UCSD-AML1 (cell line): ENCODE measurements around the gene EIF3D.

Experiments
- DNase-seq: peaks from one replicate; lab custom pipeline; 2025; ENCODE audit not compliant: unreplicated experiment; lab: John Stamatoyannopoulos, UW

The EIF3D gene

DNA sequence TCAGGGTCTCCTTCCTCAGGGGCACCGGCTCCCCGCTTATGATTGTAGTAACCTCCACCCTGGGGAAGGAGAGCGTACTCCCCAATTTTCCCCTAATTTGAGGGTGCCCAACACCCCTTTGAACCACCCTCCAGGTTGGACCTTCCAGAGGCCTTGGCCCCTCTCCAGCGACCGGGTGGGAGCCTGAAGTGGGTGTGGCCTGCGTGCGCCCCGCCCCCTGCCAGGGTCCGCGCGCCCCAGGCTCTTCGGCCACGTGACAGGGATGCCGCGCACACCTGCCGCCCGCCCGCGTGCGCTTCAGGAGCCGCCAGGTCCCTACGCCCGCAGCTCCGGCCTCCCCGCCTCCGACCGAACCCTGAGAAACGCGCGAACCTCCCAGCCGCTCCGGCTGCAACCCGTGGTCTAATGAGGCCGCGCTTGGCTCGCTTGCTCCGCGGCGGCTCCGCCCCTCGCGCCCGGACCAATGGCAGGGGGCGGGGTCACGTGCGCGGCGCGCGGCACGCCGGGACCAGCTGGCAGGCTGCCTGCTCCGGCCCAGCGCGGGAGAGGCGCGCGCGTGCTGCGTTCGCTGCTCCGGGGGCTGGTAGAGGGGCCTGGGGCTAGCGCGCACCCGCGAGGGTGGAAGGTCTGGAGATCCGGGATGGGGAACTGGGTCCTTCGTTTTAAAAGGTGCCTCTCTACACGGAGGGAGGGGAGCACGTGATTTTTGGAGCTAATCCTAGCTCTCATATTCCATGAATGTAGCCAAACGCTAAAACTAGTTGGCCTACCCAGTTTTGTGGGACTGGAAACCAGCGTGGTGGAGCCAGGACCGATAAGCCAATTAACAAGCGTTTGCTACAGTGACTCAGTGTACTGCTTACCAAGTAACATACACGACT is 22.1 kb downstream of the EIF3D start, which contains the start of gene FOXRED2:
Gene FOXRED2 (minus strand): TSS at position 404 of the 881 bp plus-strand sequence. CDS start 618 bp downstream, outside the sequence.
- DNase-seq, result peak; percentile 88

DNA sequence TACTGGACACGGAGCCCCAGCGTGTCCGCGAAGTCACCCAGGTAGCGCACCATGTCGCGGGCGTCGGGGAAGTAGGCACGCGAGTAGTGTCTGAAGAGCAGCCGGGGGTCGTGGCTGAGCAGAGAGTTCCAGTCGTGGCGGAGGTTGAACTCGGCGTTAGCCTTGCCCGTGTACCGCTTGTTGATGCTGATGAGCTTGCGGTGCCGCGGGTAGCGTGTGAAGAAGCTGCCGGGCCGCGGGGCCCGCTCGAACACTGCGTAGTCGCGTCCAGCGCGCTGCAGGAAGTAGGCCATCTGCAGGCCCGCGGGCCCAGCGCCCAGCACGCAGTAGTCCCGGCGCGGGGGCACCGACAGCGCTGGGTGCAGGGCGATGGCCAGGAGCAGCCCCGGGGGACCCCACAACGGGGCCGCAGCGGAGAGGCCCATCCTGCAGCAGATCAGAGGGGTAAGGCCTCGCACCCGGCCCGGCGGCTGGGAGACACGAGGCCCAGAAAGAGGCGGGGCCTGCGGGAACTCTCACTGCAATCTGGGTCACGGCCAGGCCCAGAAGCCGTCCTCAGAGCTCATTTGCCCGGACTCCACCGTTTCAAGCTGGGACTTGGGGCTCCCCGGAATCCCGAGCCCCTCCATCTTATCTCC is 22.8 kb downstream of the EIF3D start:
- DNase-seq, result no peak

DNA sequence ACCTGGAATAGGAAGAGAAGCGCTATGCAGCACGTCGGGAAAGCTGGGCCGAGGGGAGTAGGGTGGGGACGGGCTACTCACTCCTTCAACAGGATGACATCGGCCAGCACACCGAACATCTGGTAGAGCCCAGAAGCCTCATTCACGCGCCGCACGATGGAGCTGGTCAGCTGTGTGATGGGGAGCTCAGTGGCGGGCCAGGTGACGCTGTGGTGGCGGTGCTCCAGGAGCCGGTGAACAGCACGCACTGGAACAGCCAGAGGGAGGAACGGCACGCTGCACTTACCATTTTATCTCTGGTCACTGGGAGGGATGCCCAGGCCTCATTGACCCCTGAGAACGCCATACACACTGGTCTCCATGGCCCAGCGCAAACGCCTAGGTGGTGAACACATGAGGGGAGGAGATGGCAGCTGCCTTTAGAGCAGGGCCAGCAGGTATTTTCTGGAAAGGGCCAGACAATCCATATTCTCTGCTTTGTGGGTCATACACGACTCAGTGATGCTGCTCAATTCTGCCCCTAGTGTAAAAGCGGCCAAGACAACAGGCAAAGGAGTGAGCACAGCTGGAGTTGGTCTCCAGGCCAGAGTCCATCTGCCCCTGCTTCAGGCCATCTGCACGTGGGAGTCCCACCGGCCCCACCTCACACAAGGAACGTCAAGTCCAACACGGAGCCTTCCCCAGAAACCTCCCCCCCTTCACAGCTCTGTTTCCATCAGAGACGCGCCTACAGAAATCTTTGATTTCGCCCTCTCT is 30.9 kb downstream of the EIF3D start:
- DNase-seq, result no peak

DNA sequence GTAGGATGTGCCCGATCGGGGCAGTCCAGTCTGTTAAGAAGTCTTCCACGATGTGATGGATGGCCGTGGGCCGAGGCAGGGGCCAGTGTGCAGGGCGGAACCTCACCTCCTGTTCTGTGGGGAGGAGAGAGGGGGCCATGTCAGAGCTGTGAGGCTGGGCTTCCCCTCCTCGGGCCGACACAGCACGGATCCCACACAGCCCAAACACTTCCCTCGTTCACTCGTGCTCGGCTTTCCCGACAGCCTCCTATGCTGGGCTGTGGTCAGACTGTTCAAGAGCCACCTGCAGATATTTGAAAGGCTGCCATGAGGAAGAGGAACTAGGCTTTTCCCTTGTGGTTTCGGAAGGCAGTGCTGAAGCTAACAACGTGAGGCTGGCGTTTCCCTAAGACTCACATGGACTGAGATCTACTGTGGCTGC is 35.3 kb downstream of the EIF3D start:
- DNase-seq, result peak; percentile 81

DNA sequence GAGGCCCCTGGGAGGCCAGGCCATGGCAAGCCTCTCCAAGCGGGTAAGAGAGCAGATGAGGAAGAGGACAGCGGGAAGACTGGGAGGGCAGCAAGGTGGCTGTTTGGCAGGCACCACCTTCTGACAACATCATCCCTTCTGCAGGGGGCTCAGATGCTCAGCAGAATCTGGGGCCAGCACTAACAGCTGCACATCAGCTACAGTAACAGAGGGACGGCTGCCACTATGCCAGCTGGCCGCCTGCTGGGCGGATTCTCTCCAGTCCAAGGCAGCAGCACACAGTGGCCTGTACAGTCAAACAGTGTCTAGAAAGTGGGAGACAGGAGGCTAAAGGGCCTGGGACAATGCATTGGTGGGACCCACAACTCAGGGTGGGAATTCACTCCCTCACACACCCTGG is 36.9 kb downstream of the EIF3D start:
- DNase-seq, result no peak

DNA sequence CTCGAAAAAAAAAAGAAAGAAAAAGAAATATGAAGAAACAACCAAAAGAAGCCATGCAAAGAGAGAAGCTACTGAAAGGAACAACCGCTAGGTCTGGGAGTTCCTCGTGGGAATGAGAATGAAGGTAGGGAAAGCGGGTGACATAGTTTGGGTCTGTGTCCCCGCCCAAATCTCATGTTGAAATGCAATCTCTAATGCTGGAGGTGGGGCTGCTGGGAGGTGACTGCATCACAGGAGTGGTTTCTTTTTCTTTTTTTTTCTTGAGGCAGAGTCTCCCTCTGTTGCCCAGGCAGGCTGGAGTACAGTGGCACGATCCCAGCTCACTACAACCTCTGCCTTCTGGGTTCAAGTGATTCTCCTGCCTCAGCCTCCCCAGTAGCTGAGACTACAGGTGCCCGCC is 37.8 kb downstream of the EIF3D start:
- DNase-seq, result no peak

DNA sequence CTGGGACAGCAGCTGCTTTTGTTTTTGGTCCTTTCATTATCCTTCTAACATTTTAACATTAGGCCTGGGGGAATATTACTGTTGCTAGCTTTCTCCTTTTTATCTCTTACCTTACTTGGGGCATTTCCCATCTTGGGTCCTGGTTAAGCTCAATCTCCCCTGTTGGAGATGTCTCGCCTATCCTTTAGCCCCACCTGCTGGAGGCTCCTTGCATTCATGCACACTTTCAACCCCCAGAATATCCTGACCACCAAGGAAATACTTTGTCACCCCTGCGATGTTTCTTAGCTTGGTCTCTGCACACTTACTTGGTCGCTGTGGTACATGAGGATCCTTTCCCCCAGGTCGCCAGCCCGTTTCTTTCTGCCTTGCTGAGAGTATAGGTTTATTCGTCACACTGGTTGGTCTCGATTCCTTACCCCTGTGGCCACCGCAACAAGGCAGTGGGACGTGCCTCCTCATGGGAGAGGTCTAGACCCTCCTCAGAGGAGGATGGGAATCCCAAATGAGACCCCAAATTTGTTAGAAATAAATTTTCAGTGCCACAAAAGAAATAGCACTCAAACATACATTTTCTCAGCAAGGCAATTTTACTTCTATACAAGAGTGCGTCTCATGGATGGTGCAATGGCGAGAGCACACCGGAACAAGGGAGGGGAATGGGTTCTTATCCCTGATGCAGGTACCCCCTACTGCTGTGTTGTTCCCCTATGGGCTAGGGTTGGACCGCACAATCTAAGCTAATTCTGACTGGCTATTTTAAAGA is 42.2 kb downstream of the EIF3D start:
- DNase-seq, result peak; percentile 48

DNA sequence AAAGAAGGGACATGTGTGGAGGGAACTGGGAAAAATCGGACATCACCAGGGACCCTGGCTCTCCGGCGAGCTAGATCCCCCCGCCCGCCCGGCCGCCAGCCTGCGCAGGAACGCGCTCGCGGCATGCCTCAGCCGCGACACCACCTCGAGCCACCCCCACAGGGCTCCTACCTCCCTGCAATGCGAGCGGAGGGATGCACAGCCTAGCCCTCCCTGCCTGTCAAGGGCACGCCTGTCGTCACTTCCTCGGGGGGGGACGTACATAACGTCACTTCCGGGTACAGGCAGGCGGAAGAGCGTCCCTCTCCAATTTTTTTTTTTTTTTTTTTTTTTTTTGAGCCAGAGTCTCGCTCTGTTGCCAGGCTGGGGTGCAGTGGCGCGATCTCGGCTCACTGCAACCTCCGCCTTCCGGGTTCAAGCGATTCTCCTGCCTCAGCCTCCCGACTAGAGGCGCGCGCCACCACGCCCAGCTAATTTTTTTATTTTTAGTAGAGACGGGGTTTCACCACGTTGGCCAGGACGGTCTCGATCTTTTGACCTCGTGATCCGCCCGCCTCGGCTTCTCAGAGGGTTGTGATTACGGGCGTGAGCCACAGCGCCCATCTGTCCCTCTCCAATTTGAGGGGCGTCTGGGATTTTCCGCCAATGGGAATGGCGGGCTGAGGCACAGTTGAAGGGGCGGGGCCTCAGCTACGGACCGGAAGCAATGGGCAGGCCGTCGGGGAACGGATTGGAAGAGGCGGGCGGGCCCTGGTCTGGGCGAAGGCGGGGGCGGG is 47.4 kb downstream of the EIF3D start, which contains the start of gene TXN2:
Gene TXN2 (minus strand): TSS at position 248 of the 776 bp plus-strand sequence. CDS start 803 bp downstream, outside the sequence.
- DNase-seq, result peak; percentile 93

DNA sequence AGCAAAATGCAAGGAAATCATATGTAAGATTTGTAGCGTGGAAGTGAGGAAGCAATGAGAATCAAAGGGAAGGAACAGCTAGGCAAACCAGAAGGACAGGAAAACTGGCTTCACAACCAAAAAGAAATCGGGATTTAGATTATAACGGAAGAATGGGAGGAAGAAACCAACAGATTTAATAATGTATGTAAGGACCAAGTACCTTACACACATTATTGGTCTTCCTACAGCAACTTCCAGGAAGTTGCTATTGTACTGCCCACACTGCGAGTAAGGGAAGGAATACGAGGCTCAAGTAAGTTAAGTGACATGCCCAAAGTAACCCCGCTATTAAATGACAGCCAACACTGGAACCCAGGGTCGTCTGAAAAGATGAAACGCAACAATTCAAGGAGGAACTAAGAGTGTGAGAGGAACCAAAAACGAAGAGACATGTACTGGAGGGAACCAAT is 48.0 kb downstream of the EIF3D start:
- DNase-seq, result no peak

DNA sequence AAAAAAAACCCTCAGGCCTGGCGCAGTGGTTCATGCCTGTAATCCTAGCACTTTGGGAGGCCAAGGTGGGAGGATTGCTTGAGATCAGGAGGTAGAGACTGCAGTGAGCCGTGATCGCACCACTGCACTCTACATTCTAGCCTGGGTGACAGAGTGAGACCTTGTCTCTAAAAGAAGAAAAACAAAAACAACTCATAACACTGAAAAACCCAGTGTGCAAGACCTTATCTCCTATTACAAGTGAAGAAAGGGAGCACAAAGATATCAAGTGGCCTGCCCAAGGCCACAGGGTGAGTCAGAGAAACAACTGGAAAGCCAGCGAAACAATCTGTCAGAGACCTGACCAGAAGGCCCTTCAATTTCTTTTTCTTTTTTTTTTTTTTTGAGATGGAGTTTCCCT is 50.0 kb downstream of the EIF3D start:
- no peak for DNase-seq

DNA sequence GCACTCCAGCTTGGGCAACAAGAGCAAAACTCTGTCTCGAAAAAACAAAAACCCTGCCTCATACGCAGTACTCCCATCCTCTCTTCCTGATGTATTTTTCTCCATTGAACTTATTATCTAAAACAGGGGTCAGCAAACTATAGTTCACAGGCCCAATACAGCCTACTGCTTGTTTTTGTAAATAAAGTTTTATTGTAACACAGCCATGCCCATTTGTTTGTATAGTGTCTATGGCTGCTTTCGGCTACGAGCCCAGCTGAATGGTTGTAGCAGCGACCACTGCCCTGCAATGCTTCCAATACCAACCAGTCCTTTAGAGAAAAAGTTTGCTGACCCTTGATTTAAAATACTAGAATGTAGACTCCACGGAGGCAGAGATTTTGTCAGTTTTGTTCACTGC is 53.6 kb downstream of the EIF3D start:
- no peak for DNase-seq

DNA sequence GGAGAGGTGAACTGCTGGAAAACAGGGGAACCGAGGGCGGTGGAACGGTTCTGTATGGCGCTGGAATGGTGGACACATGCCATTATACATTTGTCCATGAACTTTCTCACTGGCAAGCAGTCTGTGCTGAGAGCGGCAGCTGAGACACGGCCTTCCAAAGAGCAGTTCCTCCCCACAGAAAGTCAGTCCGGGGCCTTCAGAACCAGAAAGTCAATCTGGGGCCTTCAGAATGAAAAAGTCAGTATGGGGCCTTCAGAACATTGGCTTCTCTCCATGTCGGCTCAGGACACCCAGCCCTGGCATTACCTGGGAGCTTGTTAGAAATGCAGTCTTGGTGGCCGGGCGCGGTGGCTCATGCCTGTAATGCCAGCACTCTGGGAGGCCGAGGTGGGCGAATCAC is 56.3 kb downstream of the EIF3D start:
- no peak for DNase-seq

DNA sequence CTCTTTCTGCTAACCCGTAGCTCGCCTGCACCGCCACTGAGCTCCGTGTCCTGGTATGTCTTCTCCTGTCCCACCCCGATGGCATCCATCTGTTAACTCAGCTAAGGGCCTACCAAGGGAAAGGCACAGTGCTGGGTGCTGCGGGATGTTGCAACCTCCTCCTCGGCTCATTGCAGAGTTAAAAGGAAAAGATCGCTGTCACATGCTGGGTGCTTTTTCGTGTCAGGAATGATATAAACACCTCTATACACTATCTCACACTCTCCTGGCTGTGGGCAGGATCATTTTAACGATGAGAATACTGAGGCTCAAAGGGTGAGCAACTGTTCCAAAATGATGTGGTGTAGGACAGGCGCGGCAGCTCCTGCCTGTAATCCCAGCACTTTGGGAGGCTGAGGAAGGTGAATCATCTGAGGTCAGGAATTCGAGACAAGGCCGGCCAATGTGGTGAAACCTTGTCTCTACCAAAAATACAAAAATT is 57.6 kb downstream of the EIF3D start:
- DNase-seq, result no peak

DNA sequence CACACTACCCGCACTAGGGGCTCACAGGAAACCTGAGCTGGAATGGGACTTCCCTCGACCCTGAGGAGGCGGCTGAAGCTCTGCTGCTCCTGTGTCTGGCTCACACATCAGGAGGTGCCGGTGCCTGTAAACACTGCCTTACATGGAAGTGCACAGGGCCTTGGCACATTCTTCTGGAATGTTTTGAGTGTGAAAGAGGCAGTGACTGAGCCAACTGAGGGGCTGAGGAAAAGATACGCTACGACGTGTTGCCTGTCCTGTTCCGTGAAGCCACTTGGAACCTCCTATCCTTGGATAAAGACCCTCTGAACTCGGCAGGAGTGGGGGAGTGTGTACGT is 58.0 kb downstream of the EIF3D start:
- DNase-seq, result peak; percentile 38

DNA sequence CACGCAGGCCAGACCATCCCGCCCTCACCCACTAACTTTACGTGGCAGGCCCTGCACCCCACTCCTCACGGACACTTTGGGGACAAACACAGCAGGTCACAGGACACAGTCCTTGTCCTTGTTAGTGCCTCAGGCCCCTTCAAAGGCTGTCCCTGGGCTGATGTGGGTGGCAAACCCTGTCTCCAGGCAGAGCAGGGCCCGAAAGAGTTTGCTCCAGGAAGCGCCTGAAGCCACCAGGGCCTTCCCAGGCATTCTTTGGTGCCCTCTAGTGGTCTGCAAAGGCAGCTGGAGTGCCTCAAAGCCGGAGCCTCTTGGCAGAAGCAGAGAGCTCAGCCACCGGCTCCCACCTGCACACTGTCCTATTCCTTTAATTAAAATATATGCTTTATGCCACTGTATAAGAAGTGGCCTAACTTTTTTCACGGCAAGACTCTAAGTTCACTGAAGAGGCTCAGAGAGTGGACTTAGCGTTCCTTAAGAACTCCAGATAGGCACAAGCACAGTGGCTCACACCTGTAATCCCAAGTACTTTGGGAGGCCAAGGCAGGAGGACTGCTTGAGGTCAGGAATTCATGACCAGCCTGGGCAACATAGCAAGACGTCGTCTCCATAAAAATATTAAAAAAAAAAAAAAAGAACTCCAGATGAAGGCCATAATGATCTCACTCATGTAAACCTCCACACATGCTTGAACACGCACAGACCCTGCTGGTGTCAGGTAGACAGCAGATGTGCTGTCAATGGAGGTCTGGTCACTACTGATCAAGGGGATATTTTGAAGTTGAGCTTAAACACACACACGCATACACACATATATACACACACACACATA is 58.6 kb downstream of the EIF3D start:
- peak; percentile 81 for DNase-seq

DNA sequence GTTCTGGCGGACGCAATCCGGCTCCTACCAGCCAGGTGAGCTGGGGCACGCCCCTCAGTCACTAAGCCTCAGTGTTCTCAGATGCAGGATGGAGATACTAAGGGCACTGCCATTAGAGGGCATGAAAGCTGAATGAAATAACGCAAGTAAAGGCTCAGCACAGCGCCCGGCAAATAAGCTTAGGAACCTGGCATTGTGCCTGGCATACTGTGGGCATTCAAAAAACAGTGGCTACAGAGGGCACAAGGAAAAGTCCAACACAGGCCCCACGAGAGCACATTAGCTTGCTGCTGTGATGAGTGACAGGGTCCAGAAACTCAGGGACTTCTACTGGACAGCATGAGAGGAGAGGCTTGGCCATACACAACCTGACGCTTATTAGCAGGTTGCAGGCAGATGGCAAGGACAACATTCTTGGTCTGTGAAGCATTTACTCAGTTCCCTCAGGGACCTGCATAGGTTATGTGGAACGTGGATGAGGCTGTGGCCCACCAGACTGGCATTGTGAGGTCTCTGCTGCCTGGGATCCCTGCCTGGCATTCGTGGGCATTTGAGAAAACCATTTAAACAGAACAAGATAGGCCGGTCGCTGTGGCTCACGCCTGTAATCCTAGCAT is 59.8 kb downstream of the EIF3D start:
- DNase-seq, result no peak

DNA sequence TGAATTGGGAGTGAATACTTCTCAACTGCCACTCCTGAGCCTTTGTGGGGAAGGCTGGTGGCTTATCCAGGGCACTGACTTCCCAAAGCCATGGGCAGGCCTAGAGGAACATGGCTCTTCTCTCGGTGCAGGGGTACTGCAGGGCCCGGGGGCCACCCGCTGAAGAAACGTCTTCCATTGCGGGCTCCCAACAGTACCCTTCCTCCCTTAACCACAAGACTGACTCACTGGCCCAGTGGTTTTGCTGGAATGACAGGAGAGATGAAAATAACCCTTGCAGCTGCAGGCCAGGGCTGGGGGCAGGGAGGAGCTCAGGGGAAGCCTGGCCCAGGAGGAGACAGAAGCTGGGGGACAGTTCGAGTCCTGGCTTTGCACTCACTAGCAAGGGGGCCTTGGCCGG is 61.0 kb downstream of the EIF3D start:
- DNase-seq, result peak; percentile 89

DNA sequence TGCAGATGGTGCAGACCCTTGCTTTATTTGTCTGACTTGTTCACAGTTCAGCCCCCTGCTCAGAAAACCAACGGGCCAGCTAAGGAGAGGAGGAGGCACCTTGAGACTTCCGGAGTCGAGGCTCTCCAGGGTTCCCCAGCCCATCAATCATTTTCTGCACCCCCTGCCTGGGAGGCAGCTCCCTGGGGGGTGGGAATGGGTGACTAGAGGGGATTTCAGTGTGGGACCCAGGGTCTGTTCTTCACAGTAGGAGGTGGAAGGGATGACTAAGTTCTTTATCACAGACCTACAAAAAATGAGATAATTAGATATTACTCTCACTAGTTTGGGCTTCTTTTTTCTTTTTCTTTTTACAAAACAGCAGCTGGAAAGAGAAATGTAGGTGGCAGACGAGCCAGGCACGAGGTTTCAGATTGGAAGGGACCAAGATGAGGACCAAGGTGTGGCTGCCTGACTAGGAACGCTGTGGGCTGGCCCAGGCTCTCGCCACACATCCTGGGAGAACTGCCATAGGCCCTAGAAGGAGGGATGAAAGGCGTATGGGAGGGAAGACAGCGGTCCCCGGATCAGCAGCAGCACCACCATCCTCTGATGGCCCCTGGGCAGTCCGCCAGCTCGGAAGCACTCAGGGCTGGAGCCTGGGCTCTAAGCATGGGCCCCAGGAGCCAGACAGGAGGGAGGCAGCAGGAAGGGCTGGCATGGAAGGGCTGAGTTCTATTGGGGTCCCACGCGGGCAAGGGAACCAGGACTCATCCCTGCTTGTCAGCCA is 61.7 kb downstream of the EIF3D start:
- peak; percentile 73 for DNase-seq
